ENCODE data around the gene PSMB4.
"Not testable (repeated sequence)": the region's sequence is repeated elsewhere in the genome, so short reads cannot be mapped to it uniquely, and the experiment has no call there.

Gene PSMB4

DNA sequence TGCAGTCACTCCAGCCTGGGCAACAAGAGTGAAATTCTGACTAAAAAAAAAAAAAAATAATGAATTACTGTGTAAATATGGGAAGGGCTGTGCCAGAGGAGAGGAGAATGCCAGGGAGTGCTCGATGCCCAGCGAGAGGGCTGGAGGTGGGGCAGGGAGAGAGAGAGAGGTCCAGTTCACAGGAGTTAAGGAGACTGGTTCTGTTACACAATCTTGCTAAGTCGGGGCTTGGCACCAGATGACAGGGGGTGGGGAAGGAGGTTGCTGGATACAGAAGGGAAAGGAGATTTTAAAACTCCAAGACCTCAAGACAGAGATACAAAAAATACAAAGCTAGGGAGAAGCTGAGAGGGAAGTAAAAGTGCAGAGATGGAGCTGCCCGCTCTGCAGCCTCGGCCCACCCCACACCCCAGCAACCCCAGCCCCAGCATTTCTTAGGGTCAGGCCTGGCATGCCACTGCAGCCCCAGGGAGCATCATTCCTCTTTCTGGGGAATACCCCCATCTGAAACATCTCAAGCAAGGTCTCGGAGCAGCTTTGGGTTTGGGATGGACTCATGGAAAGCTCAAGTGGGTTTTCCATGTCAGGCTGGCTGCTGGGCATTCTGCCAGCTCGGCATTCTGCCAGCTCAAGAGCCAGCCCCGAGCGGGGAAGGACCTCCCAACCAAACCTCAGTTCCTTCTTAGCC lies 27.9 kb upstream of the PSMB4 start:
- H3K4me3 ChIP-seq (ENCODE audit: low read length) = no peak overlapping the region

DNA sequence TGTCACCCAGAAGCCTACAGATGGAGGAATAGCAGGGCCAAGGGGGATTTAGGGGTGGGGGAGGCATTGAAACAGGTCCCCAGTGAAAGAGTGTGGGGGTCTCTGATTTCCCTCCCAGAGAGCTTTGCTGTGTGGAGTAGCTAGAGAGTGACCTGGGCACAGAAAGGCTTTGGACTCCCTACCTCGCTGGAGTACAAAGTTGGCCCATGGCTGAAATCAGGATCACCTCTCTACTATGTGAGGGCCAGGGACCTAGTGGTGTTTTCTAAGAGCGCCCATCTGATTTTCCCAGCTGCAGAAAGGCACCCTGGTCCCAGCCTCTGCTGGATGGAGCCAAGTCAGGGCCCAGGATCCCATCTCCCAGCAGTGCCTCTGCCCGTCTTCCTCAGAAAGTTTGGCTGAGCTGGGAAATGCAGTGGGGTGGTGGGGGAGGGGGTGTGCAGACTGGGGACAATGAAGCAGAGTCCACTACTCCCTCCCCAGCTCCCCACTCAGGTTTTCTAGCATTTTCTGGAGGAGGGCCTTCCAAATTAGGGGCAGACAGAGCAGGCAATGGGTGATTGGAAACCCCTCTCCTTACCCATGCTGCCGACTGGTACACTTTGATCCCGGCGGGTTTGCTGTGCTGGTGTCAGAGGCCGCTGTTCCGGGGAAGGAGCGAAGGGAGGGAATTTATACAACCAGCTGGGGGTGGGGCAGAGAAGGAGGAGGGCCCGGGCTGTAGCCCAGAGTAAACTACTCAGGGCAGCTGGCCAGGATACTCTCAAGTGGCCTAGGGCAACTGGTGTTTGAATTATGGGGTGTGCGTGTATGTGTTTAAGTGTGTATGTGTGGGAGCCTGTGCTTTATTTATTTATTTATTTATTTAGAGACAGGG lies 27.1 kb upstream of the PSMB4 start, which contains the start of gene SELENBP1:
SELENBP1 (minus strand) TSS at position 648 of the 877 bp plus-strand sequence; CDS start at position 584, 64 bp downstream.
- H3K4me3 ChIP-seq (ENCODE audit: low read length) = no peak within 1 kb of the TSS
- TF ChIP-seq ZNF274 (IDR thresholded peaks at IDR 0.05; ENCODE audit: low read depth, low read length) = no peak

More for the DNA sequence above, 27.9 kb upstream of the PSMB4 start:
- no peak for TF ChIP-seq ZNF274 (IDR thresholded peaks at IDR 0.05; ENCODE audit: low read depth, low read length)

DNA sequence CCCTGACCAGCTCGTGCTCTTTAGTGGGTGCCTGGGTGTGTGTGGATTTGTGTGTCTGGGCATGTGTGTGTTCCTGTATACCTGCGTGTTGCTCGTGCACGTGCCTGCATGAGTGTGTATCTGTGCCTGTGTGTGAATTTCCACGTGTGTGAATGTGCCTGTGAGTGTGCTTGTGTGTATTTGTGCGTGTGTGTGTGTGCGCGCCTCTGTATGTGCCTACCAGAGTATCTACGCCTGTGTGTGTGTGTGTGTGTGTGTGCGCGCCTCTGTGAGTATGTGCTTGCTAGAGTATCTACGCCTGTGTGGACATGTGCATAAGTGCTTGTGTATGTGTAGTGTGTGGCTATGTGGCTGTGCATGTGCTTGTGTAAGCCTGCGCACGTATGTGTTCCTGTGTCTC lies 26.2 kb upstream of the PSMB4 start:
- no peak for TF ChIP-seq ZNF274 (IDR thresholded peaks at IDR 0.05; ENCODE audit: low read depth, low read length)
- no peak overlapping the region for H3K4me3 ChIP-seq (ENCODE audit: low read length)

DNA sequence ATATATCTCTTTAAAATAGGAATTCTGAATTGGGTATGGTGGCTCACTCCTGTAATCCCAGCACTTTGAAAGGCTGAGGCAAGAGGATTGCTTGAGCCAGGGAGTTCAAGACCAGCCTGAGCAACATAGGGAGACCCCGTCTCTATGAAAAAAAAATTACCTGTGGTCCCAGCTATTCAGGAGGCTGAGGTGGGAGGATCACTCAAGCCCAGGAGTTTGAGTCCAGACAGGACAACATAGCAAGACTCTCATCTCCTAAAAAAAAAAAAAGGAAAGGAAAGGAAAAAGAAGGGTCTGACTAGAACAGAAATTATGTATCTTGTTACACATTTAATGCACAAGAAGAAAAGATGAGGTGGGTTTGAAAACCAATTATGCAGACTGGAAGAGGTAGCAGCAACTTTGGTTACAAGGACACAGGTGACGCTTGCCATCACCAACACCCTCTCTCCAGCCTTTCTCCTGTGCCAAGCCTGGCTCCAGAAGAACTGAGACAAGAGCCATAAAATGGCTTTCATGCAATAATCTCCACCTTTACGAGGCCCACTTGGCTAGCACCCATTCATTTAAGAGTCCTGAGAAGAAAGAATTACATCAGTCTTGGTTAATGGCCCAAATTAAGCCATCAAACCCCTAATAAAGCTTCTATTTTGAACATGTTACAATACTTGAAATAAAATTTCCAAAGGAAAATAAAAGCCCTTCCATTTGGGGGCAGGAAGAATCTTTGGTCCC lies 22.1 kb upstream of the PSMB4 start:
- no peak for TF ChIP-seq ZNF274 (IDR thresholded peaks at IDR 0.05; ENCODE audit: low read depth, low read length)
- H3K4me3 ChIP-seq (ENCODE audit: low read length) = no peak overlapping the region

DNA sequence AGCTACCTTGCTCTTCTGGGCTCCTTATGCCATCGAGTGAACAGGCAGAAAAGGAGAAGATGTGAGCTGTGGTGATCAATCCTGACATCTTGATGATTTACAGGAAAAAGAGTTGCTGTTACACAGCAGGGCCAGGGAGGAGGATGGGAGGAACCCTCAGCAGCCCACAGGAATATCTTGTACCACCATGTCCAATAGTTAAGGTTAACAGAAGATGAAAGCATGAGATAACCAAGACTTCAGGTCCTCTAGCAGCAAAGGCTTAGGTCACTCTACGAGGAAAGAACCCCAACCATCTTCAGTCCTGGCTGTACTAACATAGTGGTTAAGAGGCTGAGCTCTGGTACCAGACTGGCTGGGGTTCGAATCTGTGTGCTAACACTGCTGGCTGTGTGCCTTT lies 14.8 kb upstream of the PSMB4 start:
- TF ChIP-seq ZNF274 (IDR thresholded peaks at IDR 0.05; ENCODE audit: low read depth, low read length) = no peak

DNA sequence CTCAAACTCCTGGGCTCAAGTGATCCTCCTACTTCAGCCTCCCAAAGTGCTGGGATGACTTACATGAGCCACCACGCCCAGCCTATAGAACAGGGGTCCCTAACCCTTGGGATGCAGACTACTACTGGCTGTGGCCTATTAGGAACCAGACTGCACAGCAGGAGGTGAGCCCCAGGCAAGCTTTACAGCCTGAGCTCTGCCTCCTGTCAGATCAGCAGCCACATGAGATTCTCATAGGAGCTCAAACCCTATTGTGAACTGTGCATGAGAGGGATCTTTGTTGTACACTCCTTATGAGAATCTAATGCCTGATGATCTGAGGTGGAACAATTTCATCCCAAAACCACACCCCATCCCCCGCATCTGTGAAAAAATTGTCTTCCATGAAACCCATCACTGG lies 13.4 kb upstream of the PSMB4 start:
- no peak for TF ChIP-seq ZNF274 (IDR thresholded peaks at IDR 0.05; ENCODE audit: low read depth, low read length)
- H3K4me3 ChIP-seq (ENCODE audit: low read length) = no peak overlapping the region

More for the DNA sequence above, 14.8 kb upstream of the PSMB4 start:
- H3K4me3 ChIP-seq (ENCODE audit: low read length) = no peak overlapping the region

DNA sequence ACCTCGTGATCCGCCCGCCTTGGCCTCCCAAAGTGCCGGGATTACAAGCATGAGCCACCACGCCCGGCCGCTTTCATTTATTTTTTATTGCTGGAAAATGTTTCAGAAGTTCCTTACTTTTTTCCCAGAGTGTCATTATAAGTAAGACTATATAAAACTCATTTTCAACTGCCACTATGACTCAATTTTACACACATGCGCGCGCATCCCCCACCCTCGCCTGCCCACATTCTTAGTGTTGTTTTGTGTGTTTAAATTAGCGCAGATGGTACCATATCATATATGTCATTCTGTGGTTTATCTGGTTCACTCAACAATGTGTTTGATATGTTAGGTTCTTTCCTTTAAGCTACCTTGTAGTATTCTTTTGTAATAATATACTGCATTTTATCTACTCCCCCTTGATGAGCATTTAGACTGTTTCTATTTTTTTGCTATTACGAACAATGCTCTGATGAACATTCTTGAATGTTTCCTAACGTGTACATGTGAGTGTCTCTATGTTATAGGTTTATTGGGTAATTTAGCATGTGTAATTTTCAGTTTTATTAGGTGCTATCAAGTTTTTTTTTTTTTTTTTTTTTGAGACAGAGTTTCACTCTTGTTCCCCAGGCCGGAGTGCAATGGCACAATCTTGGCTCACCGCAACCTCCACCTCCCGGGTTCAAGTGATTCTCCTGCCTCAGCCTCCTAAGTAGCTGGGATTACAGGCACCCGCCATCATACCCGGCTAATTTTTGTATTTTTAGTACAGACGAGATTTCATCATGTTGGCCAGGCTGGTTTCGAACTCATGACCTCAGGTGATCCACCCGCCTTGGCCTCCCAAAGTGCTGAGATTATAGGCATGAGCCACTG lies 8.9 kb upstream of the PSMB4 start:
- H3K4me3 ChIP-seq (ENCODE audit: low read length) = not testable (repeated sequence)

DNA sequence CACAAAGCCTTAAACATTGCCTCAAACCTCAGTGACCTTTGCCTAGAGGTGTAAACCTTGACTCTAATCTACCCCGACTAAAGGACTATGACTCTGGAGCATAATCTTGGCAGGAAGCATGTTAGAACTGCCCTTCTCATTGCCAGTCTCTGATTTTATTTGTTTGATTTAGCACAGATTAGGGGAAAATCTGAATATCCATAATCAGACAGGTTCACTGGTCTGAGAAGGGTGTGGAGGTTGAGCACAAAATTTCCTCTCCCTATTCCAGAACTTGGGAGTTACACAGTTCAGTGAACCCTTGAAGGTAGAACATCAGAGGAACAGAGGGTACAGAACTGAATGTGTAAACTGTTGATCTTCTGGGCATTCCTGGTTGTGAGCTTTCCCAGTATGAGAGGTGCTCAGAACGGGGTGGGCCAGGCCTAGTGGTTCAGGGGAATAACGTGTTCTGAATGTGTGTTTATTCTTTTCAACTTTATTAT lies 8.3 kb upstream of the PSMB4 start:
- no peak overlapping the region for H3K4me3 ChIP-seq (ENCODE audit: low read length)
- no peak for TF ChIP-seq ZNF274 (IDR thresholded peaks at IDR 0.05; ENCODE audit: low read depth, low read length)

DNA sequence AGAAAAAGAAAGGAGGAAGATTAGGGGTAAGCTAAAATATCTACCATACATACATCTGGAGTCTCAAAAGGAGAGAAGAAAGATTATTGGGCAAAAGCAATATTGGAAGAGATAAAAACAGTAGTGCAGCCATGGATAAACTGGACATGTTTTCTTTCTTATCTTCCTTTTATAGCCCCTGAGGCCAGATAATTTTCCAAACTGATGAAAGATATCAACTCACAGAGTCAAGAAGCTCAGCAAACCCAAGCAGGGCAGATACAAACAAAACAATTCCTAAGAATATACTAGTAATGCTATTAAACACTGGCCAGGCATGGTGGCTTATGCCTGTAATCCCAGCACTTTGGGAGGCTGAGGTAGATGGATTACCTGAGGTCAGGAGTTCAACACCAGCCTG lies 5.8 kb upstream of the PSMB4 start:
- H3K4me3 ChIP-seq (ENCODE audit: low read length) = no peak overlapping the region
- TF ChIP-seq ZNF274 (IDR thresholded peaks at IDR 0.05; ENCODE audit: low read depth, low read length) = no peak

DNA sequence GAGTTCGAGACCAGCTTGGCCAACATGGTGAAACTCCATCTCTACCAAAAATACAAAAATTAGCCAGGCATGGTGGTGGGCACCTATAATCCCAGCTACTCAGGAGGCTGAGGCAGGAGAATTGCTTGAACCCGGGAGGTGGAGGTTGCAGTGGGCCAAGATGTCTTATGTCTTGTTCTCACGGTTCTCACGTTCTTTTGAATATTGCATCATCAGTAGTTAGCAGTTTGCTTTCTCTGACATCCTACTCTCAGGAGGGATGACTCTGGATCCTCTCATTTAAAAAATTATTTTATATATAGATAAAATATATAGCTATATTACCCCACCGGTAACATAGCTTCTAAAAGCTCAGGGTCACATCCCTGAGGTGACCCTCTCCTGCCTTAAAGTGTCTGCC lies 3.1 kb upstream of the PSMB4 start:
- not testable (repeated sequence) for H3K4me3 ChIP-seq (ENCODE audit: low read length)

DNA sequence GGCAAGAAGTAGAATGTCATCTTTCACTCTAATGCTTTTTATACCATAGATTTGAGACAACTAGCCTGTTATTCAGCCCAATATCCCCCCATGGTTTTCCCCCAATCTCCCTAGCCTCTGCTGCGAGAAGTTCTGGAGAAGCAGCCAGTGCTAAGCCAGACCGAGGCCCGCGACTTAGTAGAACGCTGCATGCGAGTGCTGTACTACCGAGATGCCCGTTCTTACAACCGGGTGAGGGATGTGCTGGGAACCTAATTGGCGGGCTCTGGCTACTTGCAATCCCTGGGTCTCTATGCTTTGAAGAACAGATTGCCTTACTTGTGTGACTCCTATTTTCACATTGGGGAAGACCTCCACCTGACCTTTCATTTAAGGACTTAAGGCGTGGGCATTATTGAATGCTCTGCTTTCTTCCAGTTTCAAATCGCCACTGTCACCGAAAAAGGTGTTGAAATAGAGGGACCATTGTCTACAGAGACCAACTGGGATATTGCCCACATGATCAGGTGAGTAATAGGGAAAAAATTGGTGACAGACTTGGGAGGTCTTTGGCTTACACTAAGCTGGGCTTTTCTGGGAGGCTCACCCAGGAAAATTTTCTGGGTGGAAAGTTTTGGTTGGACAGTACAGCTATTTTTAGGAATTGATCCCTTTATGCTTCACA lies 1.9 kb downstream of the PSMB4 start:
- no peak overlapping the region for H3K4me3 ChIP-seq (ENCODE audit: low read length)
- no peak for TF ChIP-seq ZNF274 (IDR thresholded peaks at IDR 0.05; ENCODE audit: low read depth, low read length)

DNA sequence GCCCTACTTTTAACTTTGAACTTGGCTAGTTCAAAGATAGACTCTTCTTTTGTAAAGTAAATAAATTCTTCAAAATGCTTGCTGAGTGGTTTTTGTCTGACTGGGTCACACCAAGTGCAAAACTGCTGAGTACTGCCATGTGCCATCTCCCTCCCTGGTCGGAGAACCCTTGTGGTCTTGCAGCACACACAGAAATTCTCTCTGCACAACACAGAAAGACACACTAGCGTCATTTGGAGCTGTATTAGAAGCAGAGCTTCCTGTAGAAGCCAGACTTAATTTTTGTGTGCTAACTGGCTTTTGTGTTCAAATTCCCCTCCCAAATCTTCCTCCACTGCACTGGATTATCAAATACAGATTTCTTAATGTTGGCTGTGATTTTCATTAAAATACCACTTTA lies 2.5 kb downstream of the PSMB4 start:
- H3K4me3 ChIP-seq (ENCODE audit: low read length) = no peak overlapping the region
- no peak for TF ChIP-seq ZNF274 (IDR thresholded peaks at IDR 0.05; ENCODE audit: low read depth, low read length)

DNA sequence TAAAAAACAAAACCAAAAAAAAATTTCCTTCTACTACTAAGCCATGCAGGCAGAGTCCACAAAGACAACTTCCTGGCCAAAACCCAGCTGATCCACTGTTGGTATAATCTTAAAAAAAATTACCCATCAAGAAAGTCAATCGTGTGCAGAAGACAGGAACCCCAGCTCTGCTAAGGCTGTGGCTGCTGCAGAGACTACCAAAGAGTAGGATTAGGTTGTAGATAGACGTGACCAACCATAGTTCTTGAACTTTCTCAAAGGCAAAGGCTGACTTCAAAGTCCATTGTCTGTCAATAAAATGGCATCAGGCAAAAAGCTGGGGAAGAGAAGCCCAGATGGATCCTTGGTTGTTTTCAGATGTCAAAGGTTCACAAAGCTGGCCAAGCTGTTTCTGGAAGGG lies 3.4 kb downstream of the PSMB4 start:
- TF ChIP-seq ZNF274 (IDR thresholded peaks at IDR 0.05; ENCODE audit: low read depth, low read length) = no peak

More for the DNA sequence above, 3.4 kb downstream of the PSMB4 start:
- no peak overlapping the region for H3K4me3 ChIP-seq (ENCODE audit: low read length)
